Stimulated activated CD8-positive, alpha-beta memory T cell treated with anti-CD3 and anti-CD28 coated beads, Interleukin-4, amount 100 ng/mL, for 4 hours (primary cell): ENCODE data around the gene IRF9.

ENCODE experiments used
- DNase-seq, 2 donors: peaks; one replicate each; pipeline ENCODE4 v3.0.0-alpha.2; 2020; ENCODE audit warnings: low read depth in 2 of 2, low spot score in 1 of 2

IRF9 gene

DNA sequence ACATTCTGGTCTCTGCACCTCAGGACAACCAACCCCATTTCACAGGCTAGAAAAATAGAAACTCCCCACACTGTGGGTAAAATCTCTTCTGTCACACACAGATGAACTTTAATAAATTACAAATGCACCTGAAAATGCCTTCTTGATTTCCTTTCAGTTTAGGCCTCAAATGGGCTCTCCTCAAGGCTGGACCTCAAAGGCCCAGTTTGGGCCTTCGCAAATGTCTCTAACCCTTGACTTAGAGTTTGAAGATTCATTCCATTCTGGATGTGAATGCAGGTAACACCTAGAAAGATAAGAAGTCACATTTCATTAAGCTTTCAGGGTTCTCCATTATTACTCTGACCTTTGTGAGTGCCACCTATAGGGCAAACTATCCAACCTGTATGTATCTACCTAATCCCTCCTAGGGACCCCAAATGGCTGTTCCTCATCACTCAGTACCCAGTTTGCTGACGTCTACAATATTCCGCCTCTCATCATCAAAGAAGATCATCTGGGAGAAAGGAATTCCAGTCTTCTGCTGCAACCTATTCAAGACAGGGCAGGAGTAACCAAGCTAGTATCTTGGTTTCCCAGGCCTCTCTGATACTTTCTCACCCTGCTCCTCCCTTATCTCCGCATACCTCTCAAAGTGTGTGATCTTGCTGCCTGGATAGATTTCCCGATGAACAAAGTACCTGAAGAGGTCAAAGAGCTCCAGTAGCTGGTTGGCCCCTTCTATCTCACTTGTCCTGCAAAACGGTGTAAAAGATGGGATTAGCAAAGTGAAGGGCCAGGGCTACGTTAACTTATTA lies 53.0 kb downstream of the IRF9 start:
- DNase-seq = no peak

DNA sequence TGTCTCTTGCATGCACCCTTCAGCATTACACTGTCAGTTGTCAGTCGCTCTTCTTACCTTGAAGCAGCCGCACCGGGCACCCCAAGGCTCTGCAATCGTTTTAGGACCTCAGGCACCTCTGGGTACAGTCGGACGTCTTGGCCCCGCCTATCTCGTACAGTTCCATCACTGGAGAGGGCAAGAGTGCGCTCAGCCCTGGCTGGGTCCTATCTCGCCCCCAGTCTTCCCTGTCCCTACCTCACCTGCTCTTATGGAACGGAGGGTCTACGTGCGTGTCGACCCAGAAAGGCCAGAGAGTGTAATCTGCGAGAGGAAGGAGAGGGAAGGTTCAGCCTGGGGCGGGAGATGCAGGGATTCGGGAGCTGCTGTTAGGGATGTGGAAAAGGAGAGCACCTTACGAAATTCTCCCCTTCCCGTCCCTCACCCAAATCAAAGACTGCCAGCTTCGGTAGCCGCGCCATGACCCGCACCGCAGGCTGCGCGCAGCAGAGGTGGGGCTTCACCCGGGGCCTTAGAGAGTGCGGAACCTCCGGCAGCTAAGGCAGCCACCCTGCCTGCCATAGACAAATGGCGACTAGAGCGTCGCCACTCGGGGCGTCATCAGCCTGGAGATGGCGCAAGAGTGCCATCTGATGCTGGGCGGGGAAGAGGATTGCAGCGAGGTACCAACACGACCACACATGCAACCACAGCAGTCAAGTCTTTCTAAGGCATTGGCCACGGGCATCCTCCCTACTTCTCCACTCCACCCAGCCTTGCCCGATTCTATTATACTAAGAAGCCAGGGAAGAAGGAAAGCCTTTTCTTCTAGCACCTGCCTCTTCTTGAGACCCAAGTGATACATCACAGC lies 54.7 kb downstream of the IRF9 start, which contains the start of gene MDP1:
MDP1 (minus strand) TSS at position 572 of the 850 bp plus-strand sequence; CDS start at position 461, 111 bp downstream.
- peak; percentile 55 to 69 for DNase-seq
